Astrocyte of the hippocampus (primary cell): Measurements from ENCODE around the gene LAMA4.

ENCODE experiments used
- DNase-seq: peaks from one replicate; pipeline ENCODE4 v3.0.0; 2011; ENCODE audit warnings: low read depth, low spot score

LAMA4 gene

GRCh38 chr6:112274774-112275173 is 20.4 kb upstream of the LAMA4 start:
- no peak for DNase-seq

GRCh38 chr6:112272799-112273198 is 18.4 kb upstream of the LAMA4 start:
- DNase-seq, result no peak

- no peak for DNase-seq
Observed at GRCh38 chr6:112270756-112271155, 16.4 kb upstream of the LAMA4 start.

GRCh38 chr6:112269979-112270566 is 15.7 kb upstream of the LAMA4 start:
- no peak for DNase-seq

- no peak for DNase-seq
Observed at GRCh38 chr6:112269114-112269513, 14.7 kb upstream of the LAMA4 start.

- DNase-seq, result no peak
Observed at GRCh38 chr6:112268654-112269053, 14.3 kb upstream of the LAMA4 start.

- no peak for DNase-seq
Observed at GRCh38 chr6:112268019-112268418, 13.7 kb upstream of the LAMA4 start.

- DNase-seq, result no peak
Observed at GRCh38 chr6:112266331-112266730, 12.0 kb upstream of the LAMA4 start.

GRCh38 chr6:112259337-112259675 is 4.9 kb upstream of the LAMA4 start:
- no peak for DNase-seq

GRCh38 chr6:112258642-112259336 is 4.4 kb upstream of the LAMA4 start:
- DNase-seq, result no peak

- no peak for DNase-seq
Observed at GRCh38 chr6:112257178-112257855, 3.0 kb upstream of the LAMA4 start.

GRCh38 chr6:112254921-112255320 is 554 bp upstream of the LAMA4 start:
- DNase-seq, result no peak

- peak; percentile 53 for DNase-seq
Observed at GRCh38 chr6:112253498-112253840, 898 bp downstream of the LAMA4 start.

- DNase-seq, result peak; percentile 59
Observed at GRCh38 chr6:112252571-112253497, 1.5 kb downstream of the LAMA4 start.

- DNase-seq, result peak; percentile 73
Observed at GRCh38 chr6:112251171-112251875, 3.0 kb downstream of the LAMA4 start.

- no peak for DNase-seq
Observed at GRCh38 chr6:112249489-112249888, 4.9 kb downstream of the LAMA4 start.

GRCh38 chr6:112247275-112247674 is 7.1 kb downstream of the LAMA4 start:
- DNase-seq, result no peak

- peak; percentile 87 for DNase-seq
Observed at GRCh38 chr6:112245511-112246203, 8.7 kb downstream of the LAMA4 start.

- no peak for DNase-seq
Observed at GRCh38 chr6:112243861-112244827, 10.2 kb downstream of the LAMA4 start.
